Hepatocyte (in vitro differentiated cells): ENCODE data around the gene SLC2A11.

ENCODE experiments used
- CTCF ChIP-seq: fragments of 200-600 bp; sonication (generic); IDR thresholded peaks from 2 replicates; pipeline ENCODE4 v1.5.1; 2016; ENCODE audit warnings: antibody characterized with exemption, mild to moderate bottlenecking; ENCODE audit not compliant: poor library complexity
- EZH2 ChIP-seq: fragments of 200-600 bp; sonication (generic); IDR thresholded peaks from 2 replicates; pipeline ENCODE4 v1.6.1; 2016; ENCODE audit warnings: antibody characterized with exemption, mild to moderate bottlenecking, borderline replicate concordance
- EZH2phosphoT487 ChIP-seq: fragments of 200-600 bp; sonication (generic); IDR thresholded peaks from one replicate; pipeline ENCODE4 v1.6.1; 2018; ENCODE audit warnings: antibody characterized with exemption, mild to moderate bottlenecking, low read depth, moderate library complexity; ENCODE audit not compliant: unreplicated experiment, severe bottlenecking

- no peak for TF ChIP-seq EZH2phosphoT487
- no peak for TF ChIP-seq CTCF
- TF ChIP-seq EZH2: no peak
These were observed 53.8 kb downstream of the SLC2A11 start for GRCh38 chr22:23911318-23911980.
